GM11168 (cell line): ENCODE results near the gene MAGI1.

ENCODE experiments used
- in situ Hi-C: fragments of 300-500 bp; cut with MboI; formaldehyde crosslinking; loops from one replicate; pipeline ENCODE4 v1.12.0; 2022; ENCODE audit warnings: low sequenced_read_pairs; ENCODE audit not compliant: unreplicated experiment

Gene MAGI1

DNA sequence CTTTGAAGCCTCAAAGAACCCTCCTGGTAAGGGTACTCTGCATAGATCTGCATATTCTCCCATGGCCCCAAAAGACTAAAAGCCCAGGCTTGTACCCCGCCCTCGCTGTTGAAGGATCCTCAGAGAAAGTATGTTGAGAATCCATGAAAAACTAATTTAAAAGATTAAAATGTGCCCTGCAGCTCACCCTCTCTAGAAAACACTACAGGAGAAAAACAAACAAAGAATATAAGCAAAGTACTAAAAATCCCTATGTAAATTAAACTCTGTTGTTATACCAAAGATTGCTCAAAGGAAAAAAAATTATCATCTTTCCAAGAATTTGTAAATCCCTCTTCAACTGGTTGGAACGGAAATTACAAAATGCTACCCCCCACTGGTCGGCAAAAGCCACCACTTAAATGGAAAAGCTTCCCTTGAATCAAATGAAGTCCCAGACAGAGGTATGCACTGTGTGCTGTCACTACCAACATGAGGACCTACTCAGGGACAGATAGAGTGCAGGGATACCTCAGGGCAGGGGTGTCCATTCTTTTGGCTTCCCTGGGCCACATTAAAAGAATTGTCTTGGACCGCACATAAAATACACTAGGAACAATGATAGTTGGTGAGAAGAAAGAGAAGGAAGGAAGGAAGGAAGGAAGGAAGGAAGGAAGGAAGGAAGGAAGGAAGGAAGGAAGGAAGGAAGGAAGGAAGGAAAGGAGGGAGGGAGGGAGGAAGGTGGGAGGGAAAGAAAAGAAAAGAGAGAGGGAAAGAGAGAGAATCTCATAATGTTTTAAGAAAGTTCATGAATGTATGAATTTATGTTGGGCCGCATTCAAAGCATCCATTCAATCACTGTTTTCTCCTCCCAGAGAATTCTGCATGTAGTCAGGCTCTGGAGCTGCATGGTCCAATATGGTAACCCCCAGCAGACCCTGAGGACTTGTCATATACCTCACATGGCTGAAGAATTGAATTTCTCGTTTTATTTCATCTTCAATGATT lies 88.1 kb downstream of the MAGI1 start:
- in situ Hi-C loops: no loop called here

- in situ Hi-C loops: no loop called here
Observed at GRCh38 chr3:65948841-65949573, 89.7 kb downstream of the MAGI1 start.

DNA sequence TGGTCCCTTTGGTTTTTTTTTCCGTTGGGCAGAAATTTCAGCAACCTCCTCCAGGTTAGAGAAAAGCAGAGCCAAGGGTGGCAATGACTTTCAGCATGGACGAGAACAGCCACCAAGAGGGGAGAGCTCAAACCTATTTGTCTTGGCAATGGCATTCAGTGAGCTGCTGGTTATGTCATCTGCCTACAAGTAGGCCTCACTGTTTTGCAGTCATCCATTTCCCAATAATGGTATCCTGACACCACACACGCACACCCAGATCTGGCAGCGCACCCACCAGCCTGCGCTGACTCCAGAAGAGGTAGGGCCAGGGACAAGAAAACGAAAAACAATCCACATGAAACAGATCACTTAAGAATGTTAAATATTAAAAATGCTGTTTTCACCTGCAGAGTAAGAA lies 92.3 kb downstream of the MAGI1 start:
- in situ Hi-C loops: no loop called here

DNA sequence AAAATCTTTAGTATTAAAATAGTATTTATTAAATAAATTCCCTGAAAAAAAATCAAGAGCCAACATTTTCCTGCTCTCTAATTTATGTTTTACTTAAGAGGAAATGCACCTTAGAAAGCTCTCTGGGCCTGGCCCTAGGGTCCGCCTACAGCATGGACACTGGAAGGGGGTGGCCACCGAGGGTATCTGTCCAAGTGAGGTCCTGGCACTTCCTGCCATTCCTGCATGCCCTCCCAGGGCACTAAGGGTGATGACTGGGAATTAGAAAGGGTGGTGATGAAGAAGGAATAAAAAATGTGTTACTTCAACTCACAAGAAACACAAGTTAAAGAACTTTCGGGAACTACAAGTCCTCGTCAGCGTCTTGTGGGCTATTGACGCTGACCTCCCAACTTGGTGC lies 92.8 kb downstream of the MAGI1 start:
- in situ Hi-C loops: no loop called here

GRCh38 chr3:65945480-65945879 lies 93.2 kb downstream of the MAGI1 start:
- in situ Hi-C loops: no loop called here

GRCh38 chr3:65944252-65944651 lies 94.5 kb downstream of the MAGI1 start:
- in situ Hi-C loops: no loop called here

DNA sequence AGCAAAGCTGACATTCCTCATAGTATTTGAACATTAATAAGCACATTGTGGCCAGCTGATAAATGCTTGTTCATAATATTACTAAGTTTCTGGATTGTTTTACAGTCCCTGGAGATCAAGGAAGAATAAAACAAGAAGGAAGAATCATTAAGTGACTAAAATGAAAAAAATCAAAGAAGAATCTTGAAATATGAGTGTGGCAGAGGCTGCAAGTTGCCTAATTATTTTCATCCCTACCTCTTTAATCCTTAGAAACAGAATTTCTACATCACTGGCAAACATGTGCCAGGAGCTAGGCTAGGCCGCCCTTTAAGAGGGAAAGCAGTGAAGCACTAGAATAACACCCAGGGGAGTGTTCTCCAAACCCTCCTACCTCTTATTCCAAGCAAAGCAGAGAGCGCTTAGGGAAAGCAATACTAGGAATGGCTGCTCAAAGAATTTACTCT lies 98.9 kb downstream of the MAGI1 start:
- in situ Hi-C loops: no loop called here

DNA sequence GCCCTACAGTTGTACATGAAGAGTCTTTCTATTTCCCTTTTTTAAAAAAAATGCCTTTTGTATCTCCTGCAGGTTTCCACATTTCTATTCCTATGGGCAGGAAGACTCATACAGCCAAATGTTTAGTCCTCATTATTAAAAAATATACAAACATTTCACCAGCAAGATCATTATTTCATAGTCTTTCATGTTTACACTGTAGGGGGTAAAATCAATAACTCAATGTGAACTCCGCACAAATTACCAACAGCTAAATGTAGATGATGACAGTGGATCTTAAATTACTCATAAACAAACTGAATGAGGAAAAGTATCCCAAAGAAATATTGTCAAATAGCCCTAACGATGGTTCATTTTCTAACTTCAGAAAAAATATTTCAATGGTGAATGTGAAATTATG lies 99.5 kb downstream of the MAGI1 start:
- in situ Hi-C loops: no loop called here

- in situ Hi-C loops: no loop called here
Observed at GRCh38 chr3:65938676-65939075, 100.0 kb downstream of the MAGI1 start.

DNA sequence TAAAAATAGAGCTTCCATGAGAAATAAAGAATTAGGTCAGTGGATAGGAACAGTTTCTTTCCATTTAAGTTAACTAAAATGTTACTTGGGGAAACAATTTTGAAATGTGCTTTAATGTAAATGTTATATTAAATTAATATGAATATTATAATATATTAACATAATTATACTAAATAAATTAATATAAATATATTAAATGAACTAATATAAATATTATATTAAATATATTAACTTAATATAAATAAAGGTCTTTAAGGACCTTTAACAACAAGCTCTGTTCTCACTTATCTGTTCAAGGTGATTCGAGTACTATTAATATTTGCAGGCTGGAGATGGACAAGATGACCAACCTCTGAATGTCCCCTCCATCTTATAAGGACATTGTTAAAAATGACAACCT lies 100.6 kb downstream of the MAGI1 start:
- in situ Hi-C loops: no loop called here

GRCh38 chr3:65936908-65937638 lies 101.6 kb downstream of the MAGI1 start:
- in situ Hi-C loops: no loop called here

GRCh38 chr3:65935724-65936123 lies 103.0 kb downstream of the MAGI1 start:
- in situ Hi-C loops: no loop called here

GRCh38 chr3:65930648-65931047 lies 108.1 kb downstream of the MAGI1 start:
- in situ Hi-C loops: no loop called here

GRCh38 chr3:65928110-65928509 lies 110.6 kb downstream of the MAGI1 start:
- in situ Hi-C loops: no loop called here

DNA sequence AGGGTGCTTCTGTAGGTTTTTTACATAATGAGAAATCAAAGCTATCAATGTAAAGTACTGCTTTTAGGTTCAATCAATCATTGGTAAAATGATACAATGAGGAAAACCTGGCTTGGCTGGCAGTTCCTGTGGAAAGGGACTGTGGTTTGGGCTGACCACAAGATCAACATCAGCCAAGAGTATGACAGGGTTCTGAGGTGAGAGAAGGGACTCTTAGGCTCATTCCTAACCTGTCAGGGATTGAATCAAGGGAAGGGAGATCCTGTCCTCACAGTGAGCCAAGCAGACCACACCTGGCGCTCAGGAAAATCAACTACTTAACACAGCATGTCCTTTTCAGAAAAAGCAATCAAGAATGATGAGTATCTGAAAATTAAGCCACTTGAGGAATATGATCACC lies 111.1 kb downstream of the MAGI1 start:
- in situ Hi-C loops: no loop called here

DNA sequence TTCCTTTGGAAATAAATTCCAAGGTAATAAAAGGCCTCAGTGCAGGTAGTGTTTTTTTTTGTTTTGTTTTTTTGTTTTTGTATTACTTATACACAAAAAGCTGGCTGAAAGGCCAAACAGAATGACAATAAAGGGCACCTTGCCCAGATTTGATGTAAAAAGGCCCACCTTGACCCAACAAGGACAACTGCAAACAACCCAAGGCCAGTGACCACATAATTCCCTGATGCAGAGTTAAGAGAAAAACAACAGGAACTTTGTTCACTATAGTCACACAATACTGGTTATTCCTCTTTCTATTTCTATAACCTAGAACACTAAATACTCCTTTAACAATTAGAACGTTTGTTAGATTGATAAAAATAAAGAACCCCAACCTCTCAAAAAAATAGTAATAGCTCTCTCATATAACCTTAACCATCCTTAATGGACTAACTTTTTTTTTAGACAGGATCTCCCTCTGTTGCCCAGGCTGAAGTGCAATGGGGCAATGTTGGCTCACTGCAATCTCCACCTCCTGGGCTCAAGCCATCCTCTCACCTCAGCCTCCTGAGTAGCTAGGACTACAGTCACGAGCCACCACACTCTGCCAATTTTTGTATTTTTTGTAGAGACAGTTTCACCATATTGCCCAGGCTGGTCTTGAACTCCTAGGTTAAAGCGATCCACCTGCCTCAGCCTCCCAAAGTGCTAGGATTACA lies 113.3 kb downstream of the MAGI1 start:
- in situ Hi-C loops: no loop called here

DNA sequence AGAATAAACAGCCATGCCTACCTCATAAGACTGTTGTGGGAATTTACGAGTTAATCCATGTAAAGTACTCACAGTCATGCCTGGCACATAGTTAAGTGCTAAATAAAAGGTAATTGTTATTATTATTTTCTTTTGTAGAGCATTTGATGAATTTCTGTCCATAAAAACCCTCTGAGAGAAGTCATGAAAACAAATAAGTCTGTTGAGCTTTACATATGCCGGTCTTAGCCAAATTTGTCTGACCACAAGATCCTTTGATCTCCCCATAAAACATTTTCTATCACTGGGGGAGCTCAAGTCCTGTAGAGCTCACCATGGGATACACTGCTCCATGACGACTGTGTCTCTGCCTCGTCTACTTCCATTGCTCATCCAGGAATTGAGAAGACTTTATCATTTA lies 114.0 kb downstream of the MAGI1 start:
- in situ Hi-C loops: no loop called here

GRCh38 chr3:65922441-65922840 lies 116.3 kb downstream of the MAGI1 start:
- in situ Hi-C loops: no loop called here

DNA sequence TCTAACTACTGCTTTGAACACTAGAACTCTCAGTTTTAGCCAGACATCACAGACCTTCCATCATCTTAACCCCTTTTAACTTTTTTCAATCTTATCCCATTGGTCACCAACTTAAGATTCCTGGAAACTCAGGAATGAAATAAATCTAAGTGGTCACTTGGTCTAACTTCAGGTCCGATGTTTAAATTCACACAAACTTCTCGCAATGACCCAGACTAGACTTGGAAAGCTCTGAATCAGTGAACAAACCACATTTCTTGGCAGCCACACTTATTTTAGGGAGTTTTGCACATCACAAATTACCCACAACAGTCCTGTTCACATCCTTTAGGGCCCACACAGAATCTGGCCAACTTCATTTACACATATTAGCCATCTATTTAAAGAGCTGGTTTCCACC lies 118.9 kb downstream of the MAGI1 start:
- in situ Hi-C loops: no loop called here

- in situ Hi-C loops: no loop called here
Observed at GRCh38 chr3:65915477-65915876, 123.2 kb downstream of the MAGI1 start.
